H1 (cell line): Measurements from ENCODE around the gene AK8. TPM values are rescaled to one million over a fixed set of nuclear protein-coding genes. Genes with fewer than 3 reads are reported as not detected.

Experiments
- JUN ChIP-seq: IDR thresholded peaks from 2 replicates; pipeline ENCODE4 v1.6.1; 2011; ENCODE audit warnings: low read depth, mild to moderate bottlenecking, improper control_type of control experiment, low read length
- PHF8 ChIP-seq: fragments of 200-600 bp; sonication (generic); conservative IDR thresholded peaks from 2 replicates; pipeline ENCODE4 v1.7.1; 2012; ENCODE audit warnings: low read depth, mild to moderate bottlenecking, inconsistent platforms, low read length, moderate library complexity
- SP1 ChIP-seq: IDR thresholded peaks from 2 replicates; pipeline ENCODE4 v1.6.1; 2011; ENCODE audit warnings: low read depth, low read length
- TAF7 ChIP-seq: optimal IDR thresholded peaks from 2 replicates; pipeline ENCODE3; 2011; ENCODE audit warnings: low read depth, mild to moderate bottlenecking, inconsistent platforms, low read length, moderate library complexity, borderline replicate concordance
- polyA plus RNA-seq, 7 experiments: library from polyadenylated mRNA; depleted of rRNA in 3 of 7; stranded (reverse) in 5 of 7; unstranded in 2 of 7; fragments of >200 nt in 5 of 7; fragments of 200-250 nt in 2 of 7; gene quantifications; 1 replicate in 5 of 7; 2 replicates in 1 of 7; 4 replicates in 1 of 7; pipeline versions ENCODE4 v1.2.1 to v1.2.3, GENCODE V29; 2011 to 2013; ENCODE audit warnings: missing spikeins in 2 of 7, mixed read lengths in 2 of 7
- total RNA-seq: library from RNA; stranded (reverse); fragmentation: NEBNext Ultra II Directional; extraction: Animal tissue kit (Norgen Biotek cat#: 25700); gene quantifications from 2 replicates; pipeline ENCODE4 v1.2.1, GENCODE V29; 2021

Gene AK8
- total and polyA plus RNA-seq, 2 of the 8 experiments (the other 6 are each of a cell fraction or from before 2014, with no cell fraction given): 0.35 to 0.48 TPM

DNA sequence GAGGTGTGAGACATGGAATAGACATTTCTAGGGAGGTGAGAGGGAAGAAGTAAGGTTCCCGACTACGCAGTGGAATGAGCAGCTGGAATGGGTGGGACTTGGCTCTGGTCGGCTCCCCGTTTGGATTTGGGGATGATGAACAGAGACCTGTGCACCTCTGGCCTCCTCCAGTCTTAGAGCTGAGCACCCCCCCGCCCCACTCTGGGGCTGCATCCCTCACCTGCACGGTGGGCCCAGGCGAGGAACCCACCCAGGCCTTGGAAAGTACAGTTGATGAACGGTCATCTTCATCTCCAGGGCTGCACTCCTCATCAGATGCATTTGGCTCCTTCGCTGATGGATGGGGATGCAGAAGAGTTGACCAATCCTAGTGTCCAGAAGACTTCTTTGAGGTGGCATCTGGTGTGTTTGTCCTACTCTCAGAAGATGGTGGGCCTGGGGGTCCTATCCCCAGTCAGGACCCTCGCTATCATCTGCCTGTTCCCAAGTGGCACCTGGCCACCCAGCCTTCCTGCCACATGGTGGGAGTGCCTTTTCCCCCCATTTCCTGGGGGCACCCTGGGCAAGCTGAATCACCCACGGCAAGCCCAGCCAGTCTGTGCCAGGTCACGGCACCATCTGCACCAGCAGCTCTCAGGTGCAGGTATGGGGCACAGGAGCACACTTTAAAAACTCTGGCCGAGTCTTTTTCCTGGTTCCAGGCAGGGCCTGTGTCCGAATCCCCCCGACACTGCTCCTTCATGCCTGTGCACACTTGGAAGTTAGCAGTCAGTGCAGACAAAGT, 137.4 kb downstream of the AK8 start (continued):
- no peak for TF ChIP-seq PHF8
- no peak for TF ChIP-seq JUN
- TF ChIP-seq TAF7: no peak
- no peak for TF ChIP-seq SP1
